GM12878 (cell line): ENCODE results near the gene ARMS2.

Source experiments
- CREB1 ChIP-seq: IDR thresholded peaks from 2 replicates; pipeline ENCODE4 v1.6.1; 2012; ENCODE audit warnings: low read depth, mild to moderate bottlenecking, inconsistent platforms
- EP300 ChIP-seq, 2 experiments: fragments of 150-350 bp in 1 of 2; IDR thresholded peaks; 2 replicates each; pipeline ENCODE4 v1.6.1; 2011 to 2012; ENCODE audit warnings: low read depth in 2 of 2, low read length in 2 of 2, borderline replicate concordance in 1 of 2, improper control_type of control experiment in 1 of 2, inconsistent platforms in 1 of 2; ENCODE audit not compliant: control insufficient read depth in 1 of 2
- POU2F2 ChIP-seq: IDR thresholded peaks from 3 replicates; pipeline ENCODE4 v1.6.1; 2011; ENCODE audit warnings: low read depth, mild to moderate bottlenecking, low read length, borderline replicate concordance
- ZBTB11 ChIP-seq: fragments of 450-650 bp; formaldehyde crosslinking; IDR thresholded peaks from 2 replicates; pipeline ENCODE4 v1.5.0; 2022; ENCODE audit warnings: mild to moderate bottlenecking, missing genetic modification characterization
- TF ChIP-seq, protein P1 (sequence below): fragments of 450-650 bp; IDR thresholded peaks from 2 replicates; pipeline ENCODE4 v1.6.1; 2016; ENCODE audit warnings: mild to moderate bottlenecking
- TF ChIP-seq, protein P2 (sequence below), 3 experiments: IDR thresholded peaks in 2 of 3; conservative IDR thresholded peaks in 1 of 3; 2 replicates each; pipeline ENCODE4 v1.5.1; 2011; ENCODE audit warnings: low read depth in 3 of 3, low read length in 3 of 3, mild to moderate bottlenecking in 3 of 3, control low read depth in 2 of 3, moderate library complexity in 2 of 3, inconsistent platforms in 1 of 3, mixed read lengths in 1 of 3; ENCODE audit not compliant: control insufficient read depth in 2 of 3, insufficient read depth in 1 of 3; ENCODE audit errors: extremely low read depth in 1 of 3
- TF ChIP-seq, protein P3 (sequence below): IDR thresholded peaks from 2 replicates; pipeline ENCODE4 v1.6.1; 2012; ENCODE audit warnings: low read depth, low read length, improper control_type of control experiment

- TF ChIP-seq, protein P1, sequence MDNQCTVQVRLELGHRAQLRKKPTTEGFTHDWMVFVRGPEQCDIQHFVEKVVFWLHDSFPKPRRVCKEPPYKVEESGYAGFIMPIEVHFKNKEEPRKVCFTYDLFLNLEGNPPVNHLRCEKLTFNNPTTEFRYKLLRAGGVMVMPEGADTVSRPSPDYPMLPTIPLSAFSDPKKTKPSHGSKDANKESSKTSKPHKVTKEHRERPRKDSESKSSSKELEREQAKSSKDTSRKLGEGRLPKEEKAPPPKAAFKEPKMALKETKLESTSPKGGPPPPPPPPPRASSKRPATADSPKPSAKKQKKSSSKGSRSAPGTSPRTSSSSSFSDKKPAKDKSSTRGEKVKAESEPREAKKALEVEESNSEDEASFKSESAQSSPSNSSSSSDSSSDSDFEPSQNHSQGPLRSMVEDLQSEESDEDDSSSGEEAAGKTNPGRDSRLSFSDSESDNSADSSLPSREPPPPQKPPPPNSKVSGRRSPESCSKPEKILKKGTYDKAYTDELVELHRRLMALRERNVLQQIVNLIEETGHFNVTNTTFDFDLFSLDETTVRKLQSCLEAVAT = no peak
- TF ChIP-seq, protein P2, sequence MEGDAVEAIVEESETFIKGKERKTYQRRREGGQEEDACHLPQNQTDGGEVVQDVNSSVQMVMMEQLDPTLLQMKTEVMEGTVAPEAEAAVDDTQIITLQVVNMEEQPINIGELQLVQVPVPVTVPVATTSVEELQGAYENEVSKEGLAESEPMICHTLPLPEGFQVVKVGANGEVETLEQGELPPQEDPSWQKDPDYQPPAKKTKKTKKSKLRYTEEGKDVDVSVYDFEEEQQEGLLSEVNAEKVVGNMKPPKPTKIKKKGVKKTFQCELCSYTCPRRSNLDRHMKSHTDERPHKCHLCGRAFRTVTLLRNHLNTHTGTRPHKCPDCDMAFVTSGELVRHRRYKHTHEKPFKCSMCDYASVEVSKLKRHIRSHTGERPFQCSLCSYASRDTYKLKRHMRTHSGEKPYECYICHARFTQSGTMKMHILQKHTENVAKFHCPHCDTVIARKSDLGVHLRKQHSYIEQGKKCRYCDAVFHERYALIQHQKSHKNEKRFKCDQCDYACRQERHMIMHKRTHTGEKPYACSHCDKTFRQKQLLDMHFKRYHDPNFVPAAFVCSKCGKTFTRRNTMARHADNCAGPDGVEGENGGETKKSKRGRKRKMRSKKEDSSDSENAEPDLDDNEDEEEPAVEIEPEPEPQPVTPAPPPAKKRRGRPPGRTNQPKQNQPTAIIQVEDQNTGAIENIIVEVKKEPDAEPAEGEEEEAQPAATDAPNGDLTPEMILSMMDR (IDR thresholded peaks at IDR 0.05 in 2 of 3, conservative IDR thresholded peaks at IDR 0.05 in 1 of 3; ENCODE audit: control insufficient read depth in 2 of 3, extremely low read depth in 1 of 3, insufficient read depth in 1 of 3, low read depth in 3 of 3, low read length in 3 of 3) = no peak
- TF ChIP-seq POU2F2 = no peak
- TF ChIP-seq EP300 (IDR thresholded peaks at IDR 0.05; ENCODE audit: borderline replicate concordance in 1 of 2, control insufficient read depth in 1 of 2, low read depth in 2 of 2, low read length in 2 of 2) = no peak
- TF ChIP-seq, protein P3, sequence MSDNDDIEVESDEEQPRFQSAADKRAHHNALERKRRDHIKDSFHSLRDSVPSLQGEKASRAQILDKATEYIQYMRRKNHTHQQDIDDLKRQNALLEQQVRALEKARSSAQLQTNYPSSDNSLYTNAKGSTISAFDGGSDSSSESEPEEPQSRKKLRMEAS = no peak
- no peak for TF ChIP-seq ZBTB11 (CRISPR knock-in tag)
- no peak for TF ChIP-seq CREB1
These were observed 36.6 kb downstream of the ARMS2 start for GRCh38 chr10:122490786-122491680.
